Naive thymus-derived CD4-positive, alpha-beta T cell (primary cell): ENCODE data around the gene SURF4. TPM values are rescaled to one million over a fixed set of nuclear protein-coding genes. Genes with fewer than 3 reads are reported as not detected.

ENCODE experiments used
- ATAC-seq: fragments of 150-1000 bp; cut with Tn5 transposase; 2 replicates; pipeline ENCODE4 v1.10.0; 2021; ENCODE audit warnings: mild to moderate bottlenecking, moderate library complexity
- CTCF ChIA-PET: fragments of 350-600 bp; sonication (Branson Sonifier 250); formaldehyde crosslinking; loops from one replicate; lab custom pipeline; 2021; ENCODE audit warnings: antibody characterized with exemption; lab: Charles Lee
- POLR2A ChIA-PET: fragments of 350-600 bp; sonication (Branson Sonifier 250); formaldehyde crosslinking; loops from one replicate; lab custom pipeline; 2021; ENCODE audit warnings: antibody characterized with exemption, inconsistent platforms; lab: Charles Lee
- DNase-seq, 9 donors: peaks; one replicate each; pipeline versions ENCODE4 v3.0.0 to v3.0.0-alpha.2; 2020 to 2022; ENCODE audit warnings: mixed read lengths in 1 of 9
- H3K27ac ChIP-seq: one replicate; pipeline ENCODE4 v1.7.0; 2013; ENCODE audit warnings: mild to moderate bottlenecking, low read depth, low read length, moderate library complexity
- H3K27me3 ChIP-seq, 2 donors: one replicate each; pipeline ENCODE4 v1.7.0; 2013; ENCODE audit warnings: low read length in 2 of 2, mild to moderate bottlenecking in 2 of 2, moderate library complexity in 2 of 2; ENCODE audit not compliant: control insufficient read depth in 2 of 2, insufficient read depth in 2 of 2
- H3K36me3 ChIP-seq, 3 experiments: 1 replicate in 2 of 3; 2 replicates in 1 of 3; pipeline ENCODE4 v1.7.0; 2013; ENCODE audit warnings: low read length in 3 of 3, mild to moderate bottlenecking in 3 of 3, moderate library complexity in 1 of 3; ENCODE audit not compliant: insufficient read depth in 3 of 3, control insufficient read depth in 2 of 3
- H3K4me1 ChIP-seq, 2 donors: one replicate each; pipeline ENCODE4 v1.7.0; 2013; ENCODE audit warnings: low read length in 2 of 2, mild to moderate bottlenecking in 2 of 2, moderate library complexity in 1 of 2; ENCODE audit not compliant: control insufficient read depth in 2 of 2, insufficient read depth in 2 of 2
- H3K4me3 ChIP-seq: 2 replicates; pipeline ENCODE4 v1.7.0; 2013; ENCODE audit warnings: mild to moderate bottlenecking, low read length
- H3K9me3 ChIP-seq, 3 experiments: 1 replicate in 2 of 3; 2 replicates in 1 of 3; pipeline ENCODE4 v1.7.0; 2013; ENCODE audit warnings: low read length in 3 of 3; ENCODE audit not compliant: control insufficient read depth in 2 of 3
- H3K27ac Mint-ChIP-seq, 9 donors: one replicate each; pipeline ENCODE4 v1.8.0; 2020 to 2022; ENCODE audit warnings: mixed read lengths in 9 of 9, mild to moderate bottlenecking in 8 of 9, moderate library complexity in 5 of 9, inconsistent platforms in 2 of 9
- H3K27me3 Mint-ChIP-seq, 5 donors: one replicate each; pipeline ENCODE4 v1.8.0; 2021 to 2022; ENCODE audit warnings: mixed read lengths in 5 of 5, mild to moderate bottlenecking in 1 of 5
- H3K36me3 Mint-ChIP-seq, 5 donors: one replicate each; pipeline ENCODE4 v1.8.0; 2020 to 2022; ENCODE audit warnings: mixed read lengths in 5 of 5, mild to moderate bottlenecking in 3 of 5, inconsistent platforms in 1 of 5
- H3K4me1 Mint-ChIP-seq, 7 donors: one replicate each; pipeline ENCODE4 v1.8.0; 2020 to 2022; ENCODE audit warnings: mixed read lengths in 7 of 7, mild to moderate bottlenecking in 3 of 7, inconsistent platforms in 1 of 7
- H3K4me3 Mint-ChIP-seq, 10 donors: one replicate each; pipeline ENCODE4 v1.8.0; 2020 to 2022; ENCODE audit warnings: mild to moderate bottlenecking in 10 of 10, mixed read lengths in 10 of 10, moderate library complexity in 6 of 10, inconsistent platforms in 2 of 10
- H3K9me3 Mint-ChIP-seq, 11 donors: one replicate each; pipeline ENCODE4 v1.8.0; 2020 to 2022; ENCODE audit warnings: mixed read lengths in 11 of 11, mild to moderate bottlenecking in 4 of 11, inconsistent platforms in 1 of 11, moderate library complexity in 1 of 11
- intact Hi-C, 2 donors: fragments of 100-400 bp; cut with micrococcal nuclease; formaldehyde crosslinking; loops; one replicate each; pipeline ENCODE4 v1.15.1; 2023
- polyA plus RNA-seq, 2 donors: library from polyadenylated mRNA; unstranded; fragments of 300-500 nt; fragmentation: Illumina TruSeq; gene quantifications; one replicate each; pipeline ENCODE4 v1.2.3, GENCODE V29; 2021
- total RNA-seq, 6 experiments: library from RNA in 5 of 6; stranded (reverse) in 5 of 6; gene quantifications; 1 replicate in 5 of 6; 2 replicates in 1 of 6; pipeline ENCODE4 v1.2.3 and lab custom pipeline; 2021 to 2026

The SURF4 gene
- total and polyA plus RNA-seq, 7 experiments from 2014 or later: 72.5 to 196 (median 78.9) TPM

GRCh38 chr9:133401588-133401987 lies 25.7 kb upstream of the SURF4 start:
- Mint-ChIP-seq H3K9me3 (peaks cover 0 to 2% (median 0%) of the 10 kb centered on the region in 11 donors), H3K36me3 (peaks cover 0 to 14% (median 0%) of the 10 kb centered on the region in 5 donors), H3K27me3 (no peaks in the 10 kb centered on the region), H3K4me1 (peaks cover 0 to 9% (median 5%) of the 10 kb centered on the region in 7 donors), H3K4me3 (no peak overlapping the region), H3K27ac (no peak overlapping the region)
- Histone ChIP-seq H3K9me3 (no peaks in the 10 kb centered on the region), H3K36me3 (peaks cover 0 to 33% (median 3%) of the 10 kb centered on the region in 3 experiments), H3K27ac (no peak overlapping the region), H3K4me1 (no peaks in the 10 kb centered on the region), H3K27me3 (no peaks in the 10 kb centered on the region), H3K4me3 (no peak overlapping the region)
- ChIA-PET POLR2A (interaction anchor here (0.8 kb wide), 1 partner anchor 30 kb away, joined by 4 read pairs; no protein-coding TSS in a partner anchor), CTCF (no interaction called here)
- intact Hi-C loops: no loop called here
- no peak for DNase-seq
- no peak for ATAC-seq

DNA sequence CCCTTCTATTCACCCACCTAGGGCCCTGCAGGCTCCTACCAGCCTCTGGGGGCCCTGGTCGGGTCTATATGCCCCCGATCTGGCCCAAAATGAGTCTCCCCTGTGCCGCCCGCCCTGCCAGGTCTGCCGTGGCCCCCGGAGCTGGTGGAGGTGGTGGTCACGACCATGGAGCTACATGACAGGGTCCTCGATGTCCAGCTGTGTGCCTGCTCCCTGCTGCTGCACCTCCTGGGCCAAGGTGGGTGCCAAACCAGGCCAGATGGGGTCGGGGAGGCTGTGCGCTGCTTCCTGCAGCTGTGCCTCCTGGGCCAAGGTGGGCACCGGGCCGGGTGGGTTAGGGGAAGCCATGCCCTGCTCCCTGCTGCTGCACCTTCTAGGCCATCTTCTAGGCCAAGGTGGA lies 24.4 kb upstream of the SURF4 start:
- ATAC-seq: no peak
- CTCF ChIA-PET: interaction anchor here (1.1 kb wide), 1 partner anchor 214 kb away, joined by 4 read pairs; no protein-coding TSS in a partner anchor
- Mint-ChIP-seq H3K4me1 (peaks cover 0 to 7% (median 4%) of the 10 kb centered on the region in 7 donors), H3K9me3 (no peaks in the 10 kb centered on the region), H3K27ac (no peak overlapping the region), H3K4me3 (no peak overlapping the region), H3K27me3 (no peaks in the 10 kb centered on the region), H3K36me3 (peaks cover 0 to 1% (median 0%) of the 10 kb centered on the region in 5 donors)
- no peaks in the 10 kb centered on the region for H3K4me1 ChIP-seq
- intact Hi-C loops: no loop called here
- no peaks in the 10 kb centered on the region for H3K27me3 ChIP-seq
- no peak for DNase-seq
- H3K9me3 ChIP-seq: no peaks in the 10 kb centered on the region
- H3K4me3 ChIP-seq: no peak overlapping the region
- peaks cover 0 to 20% (median 0%) of the 10 kb centered on the region in 3 experiments for H3K36me3 ChIP-seq
- POLR2A ChIA-PET: no interaction called here
- no peak overlapping the region for H3K27ac ChIP-seq

GRCh38 chr9:133397895-133398294 lies 22.0 kb upstream of the SURF4 start:
- intact Hi-C loops: no loop called here
- Histone ChIP-seq H3K27ac (no peak overlapping the region), H3K9me3 (no peaks in the 10 kb centered on the region), H3K36me3 (peaks cover 0 to 9% (median 0%) of the 10 kb centered on the region in 3 experiments), H3K4me1 (no peaks in the 10 kb centered on the region), H3K4me3 (no peak overlapping the region), H3K27me3 (no peaks in the 10 kb centered on the region)
- Mint-ChIP-seq H3K36me3 (no peaks in the 10 kb centered on the region), H3K9me3 (no peaks in the 10 kb centered on the region), H3K4me1 (peaks cover 0 to 3% (median 0%) of the 10 kb centered on the region in 7 donors), H3K27ac (no peak overlapping the region), H3K4me3 (no peak overlapping the region), H3K27me3 (no peaks in the 10 kb centered on the region)
- ChIA-PET CTCF (no interaction called here), POLR2A (no interaction called here)
- DNase-seq: no peak
- no peak for ATAC-seq

GRCh38 chr9:133397370-133397769 lies 21.5 kb upstream of the SURF4 start:
- H3K4me1 Mint-ChIP-seq: peaks cover 0 to 3% (median 0%) of the 10 kb centered on the region in 7 donors
- no peaks in the 10 kb centered on the region for H3K9me3 Mint-ChIP-seq
- intact Hi-C loops: no loop called here
- Histone ChIP-seq H3K4me3 (no peak overlapping the region), H3K27ac (no peak overlapping the region), H3K9me3 (no peaks in the 10 kb centered on the region), H3K27me3 (no peaks in the 10 kb centered on the region), H3K36me3 (peaks cover 0 to 4% (median 0%) of the 10 kb centered on the region in 3 experiments), H3K4me1 (no peaks in the 10 kb centered on the region)
- H3K27ac Mint-ChIP-seq: peak overlapping the region in 3 of 9 donors; percentile 22 to 46 (median 39)
- no peak overlapping the region for H3K4me3 Mint-ChIP-seq
- no peaks in the 10 kb centered on the region for H3K27me3 Mint-ChIP-seq
- no peaks in the 10 kb centered on the region for H3K36me3 Mint-ChIP-seq
- DNase-seq (no peak), ATAC-seq (no peak)
- POLR2A ChIA-PET: no interaction called here
- CTCF ChIA-PET: interaction anchor here (0.7 kb wide), 1 partner anchor 11 kb away, joined by 4 read pairs; no protein-coding TSS in a partner anchor

DNA sequence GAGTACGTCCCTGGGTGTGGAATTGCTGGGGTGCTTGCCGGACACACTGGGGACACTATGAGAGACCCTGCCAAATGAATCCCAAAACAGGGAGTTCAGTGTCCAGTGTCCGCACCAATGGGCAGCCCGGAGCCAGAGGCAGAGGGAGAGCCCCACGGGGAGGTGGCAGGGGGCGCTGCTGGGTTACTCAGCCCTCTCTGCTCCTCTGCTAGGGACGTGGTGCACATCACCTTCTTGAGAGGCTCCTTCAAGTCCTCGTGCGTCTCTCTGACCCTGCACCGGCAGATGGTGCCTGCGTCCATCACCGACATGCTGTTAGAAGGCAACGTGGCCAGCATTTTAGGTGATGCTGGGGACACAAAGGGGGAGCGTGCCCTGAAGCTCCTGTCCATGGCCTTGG lies 21.1 kb upstream of the SURF4 start:
- ATAC-seq (no peak), DNase-seq (no peak)
- Mint-ChIP-seq H3K9me3 (no peaks in the 10 kb centered on the region), H3K27ac (peak overlapping the region in 2 of 9 donors; percentile 22 to 46), H3K4me3 (no peak overlapping the region), H3K4me1 (peaks cover 0 to 3% (median 0%) of the 10 kb centered on the region in 7 donors), H3K27me3 (no peaks in the 10 kb centered on the region), H3K36me3 (no peaks in the 10 kb centered on the region)
- CTCF ChIA-PET: interaction anchor here (0.7 kb wide), 1 partner anchor 10 kb away, joined by 4 read pairs; no protein-coding TSS in a partner anchor
- Histone ChIP-seq H3K36me3 (no peaks in the 10 kb centered on the region), H3K4me1 (no peaks in the 10 kb centered on the region), H3K4me3 (no peak overlapping the region), H3K9me3 (no peaks in the 10 kb centered on the region), H3K27me3 (no peaks in the 10 kb centered on the region), H3K27ac (no peak overlapping the region)
- intact Hi-C loops: no loop called here
- POLR2A ChIA-PET: no interaction called here

- no peak for ATAC-seq
- Mint-ChIP-seq H3K4me1 (peaks cover 0 to 3% (median 0%) of the 10 kb centered on the region in 7 donors), H3K36me3 (no peaks in the 10 kb centered on the region), H3K4me3 (no peak overlapping the region), H3K27ac (no peak overlapping the region), H3K27me3 (peaks cover 0 to 4% (median 0%) of the 10 kb centered on the region in 5 donors), H3K9me3 (no peaks in the 10 kb centered on the region)
- Histone ChIP-seq H3K27ac (no peak overlapping the region), H3K4me1 (no peaks in the 10 kb centered on the region), H3K36me3 (no peaks in the 10 kb centered on the region), H3K4me3 (no peak overlapping the region), H3K9me3 (no peaks in the 10 kb centered on the region), H3K27me3 (no peaks in the 10 kb centered on the region)
- POLR2A ChIA-PET: no interaction called here
- DNase-seq: no peak
- intact Hi-C loops: no loop called here
- CTCF ChIA-PET: no interaction called here
Measured at GRCh38 chr9:133394687-133395271, 18.9 kb upstream of the SURF4 start.

DNA sequence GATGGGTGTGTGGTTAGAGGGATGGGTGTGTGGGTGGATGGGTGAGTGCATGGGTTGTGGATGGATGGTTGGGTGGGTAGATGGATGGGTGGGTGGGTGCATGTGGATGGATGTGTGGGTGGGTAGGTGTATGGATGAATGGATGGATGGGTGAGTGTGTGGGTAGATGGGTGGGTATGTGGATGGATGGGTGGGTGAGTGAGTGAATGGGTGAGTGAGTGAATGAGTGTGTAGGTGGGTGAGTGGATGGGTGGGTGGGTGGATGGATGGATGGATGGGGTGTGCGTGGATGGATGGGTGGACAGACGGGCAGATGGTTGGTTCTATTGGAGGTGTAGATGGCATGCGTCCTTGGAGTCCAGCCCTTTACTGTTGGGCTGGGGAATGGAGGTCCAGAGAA lies 17.5 kb upstream of the SURF4 start:
- Histone ChIP-seq H3K4me1 (no peaks in the 10 kb centered on the region), H3K27ac (no peak overlapping the region), H3K9me3 (no peaks in the 10 kb centered on the region), H3K4me3 (no peak overlapping the region), H3K27me3 (no peaks in the 10 kb centered on the region), H3K36me3 (no peaks in the 10 kb centered on the region)
- CTCF ChIA-PET: no interaction called here
- H3K4me1 Mint-ChIP-seq: peaks cover 0 to 3% (median 0%) of the 10 kb centered on the region in 7 donors
- peaks cover 0 to 9% (median 0%) of the 10 kb centered on the region in 5 donors for H3K27me3 Mint-ChIP-seq
- POLR2A ChIA-PET: no interaction called here
- no peaks in the 10 kb centered on the region for H3K9me3 Mint-ChIP-seq
- no peaks in the 10 kb centered on the region for H3K36me3 Mint-ChIP-seq
- intact Hi-C loops: no loop called here
- no peak for ATAC-seq
- H3K4me3 Mint-ChIP-seq: no peak overlapping the region
- H3K27ac Mint-ChIP-seq: no peak overlapping the region
- DNase-seq: no peak
